Epithelial cell of proximal tubule (primary cell): ENCODE results near the gene SCAND1. TPM values are rescaled to one million over a fixed set of nuclear protein-coding genes. Genes with fewer than 3 reads are reported as not detected.

Experiments
- DNase-seq: peaks from one replicate; pipeline ENCODE4 v3.0.0-alpha.2; 2011; ENCODE audit warnings: low read depth
- H3K4me3 ChIP-seq: 2 replicates; pipeline ENCODE4 v1.5.1; 2011; ENCODE audit warnings: low read depth, mild to moderate bottlenecking, low read length
- CTCF ChIP-seq: conservative IDR thresholded peaks from 2 replicates; pipeline ENCODE4 v1.5.1; 2012; ENCODE audit warnings: low read depth, mild to moderate bottlenecking, low read length
- total RNA-seq: library from RNA; depleted of rRNA; stranded (reverse); fragments of >200 nt; gene quantifications from 2 replicates; pipeline ENCODE4 v1.2.3, GENCODE V29; 2015

The SCAND1 gene
- total RNA-seq, 1 donor from 2014 or later: 117 TPM

DNA sequence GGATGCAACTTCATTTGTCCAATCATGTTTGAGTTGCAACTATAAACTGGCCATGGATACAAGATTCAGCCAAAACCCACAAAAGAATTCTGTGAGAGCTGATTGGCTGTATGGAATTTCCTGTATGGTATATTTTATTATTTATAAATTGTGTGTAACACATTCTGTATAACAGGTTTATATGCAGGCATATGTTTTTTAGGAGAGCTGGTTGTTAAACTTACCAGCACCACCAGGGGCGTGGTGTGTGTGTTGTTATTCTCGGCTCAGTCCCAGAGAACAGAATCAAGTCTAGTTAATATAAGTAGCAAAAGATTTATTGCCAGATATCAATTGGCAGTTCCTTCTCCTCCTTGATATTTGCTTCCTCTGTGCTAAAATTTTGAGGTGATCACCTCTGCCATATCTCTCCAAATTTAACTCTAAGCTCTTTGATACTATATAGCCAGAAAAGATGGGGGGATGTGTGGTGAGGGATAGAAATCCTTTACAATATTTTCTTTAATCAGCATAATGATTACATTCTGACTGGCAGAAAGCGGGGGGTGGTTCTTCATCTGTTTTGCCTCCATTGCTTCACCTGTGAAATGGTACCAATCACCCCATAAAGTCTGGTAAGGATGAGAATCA is 37.0 kb upstream of the SCAND1 start:
- DNase-seq: no peak

GRCh38 chr20:35988910-35989463 is 34.7 kb upstream of the SCAND1 start:
- TF ChIP-seq CTCF: no peak
- DNase-seq: no peak
- H3K4me3 ChIP-seq: no peak overlapping the region

More for the DNA sequence above, 37.0 kb upstream of the SCAND1 start:
- H3K4me3 ChIP-seq: no peak overlapping the region
- TF ChIP-seq CTCF: peak; percentile 64

- no peak for DNase-seq
- no peak for TF ChIP-seq CTCF
- H3K4me3 ChIP-seq: no peak overlapping the region
Observed at GRCh38 chr20:35985806-35986205, 31.5 kb upstream of the SCAND1 start.

GRCh38 chr20:35984382-35984781 is 30.1 kb upstream of the SCAND1 start:
- H3K4me3 ChIP-seq: no peak overlapping the region
- no peak for TF ChIP-seq CTCF
- DNase-seq: no peak

GRCh38 chr20:35981969-35982368 is 27.7 kb upstream of the SCAND1 start:
- no peak for TF ChIP-seq CTCF
- no peak for DNase-seq
- H3K4me3 ChIP-seq: no peak overlapping the region

DNA sequence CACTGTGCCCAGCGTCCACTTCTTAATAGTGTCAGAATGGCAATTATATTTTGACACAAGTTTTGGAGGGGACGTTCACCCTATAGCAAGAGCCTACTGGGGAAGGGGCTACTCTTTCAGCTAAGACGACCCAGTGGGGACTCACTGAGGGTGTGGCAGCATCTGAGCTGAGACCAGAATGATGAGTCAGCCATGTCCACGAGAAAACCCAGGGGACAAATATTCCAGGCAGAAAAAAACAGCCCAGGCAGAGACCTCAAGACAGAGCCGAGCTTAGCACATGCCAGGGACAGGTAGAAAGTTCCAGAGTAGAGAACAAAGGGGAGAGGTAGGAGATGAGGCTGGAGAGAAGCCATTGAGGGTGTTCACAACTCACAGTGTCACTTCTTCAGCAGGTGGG is 25.2 kb upstream of the SCAND1 start:
- H3K4me3 ChIP-seq: no peak overlapping the region
- no peak for TF ChIP-seq CTCF
- no peak for DNase-seq

DNA sequence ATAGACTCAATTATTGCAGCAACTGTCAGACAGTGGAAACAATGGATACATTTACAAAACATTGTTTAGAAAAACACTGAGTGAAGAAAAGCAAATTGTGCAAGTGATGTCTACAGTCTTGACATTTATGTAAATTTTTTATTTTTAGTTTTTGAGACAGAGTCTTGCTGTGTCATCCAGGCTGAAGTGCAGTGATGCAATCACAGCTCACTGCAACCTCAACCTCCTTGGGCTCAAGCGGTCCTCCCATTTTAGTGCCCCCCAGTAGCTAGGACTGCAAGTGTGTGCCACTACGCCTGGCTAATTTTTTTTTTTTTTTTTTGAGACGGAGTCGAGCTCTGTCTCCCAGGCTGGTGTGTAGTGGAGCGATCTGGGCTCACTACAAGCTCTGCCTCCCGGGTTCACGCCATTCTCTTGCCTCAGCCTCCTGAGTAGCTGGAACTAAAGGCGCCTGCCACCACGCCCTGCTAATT is 23.8 kb upstream of the SCAND1 start:
- no peak for TF ChIP-seq CTCF
- no peak overlapping the region for H3K4me3 ChIP-seq
- no peak for DNase-seq
